ENCODE results near the gene TXNIP.

GRCh38 chr1:145996433-145997015, at the start of gene TXNIP:
- TF ChIP-seq CTCF (conservative IDR thresholded peaks at IDR 0.05; ENCODE audit: low read depth, low read length) (no peak), EZH2 (IDR thresholded peaks at IDR 0.05; ENCODE audit: borderline replicate concordance, low read depth, low read length, poor library complexity, severe bottlenecking) (no peak)
